ENCODE measurements around the gene USP53. TPM values are rescaled to one million over a fixed set of nuclear protein-coding genes. Genes with fewer than 3 reads are reported as not detected.
"Not testable (repeated sequence)": the region's sequence is repeated elsewhere in the genome, so short reads cannot be mapped to it uniquely, and the experiment has no call there.

USP53 gene
- total RNA-seq, 1 donor from 2014 or later = 32.8 TPM

- intact Hi-C loops (cut with DNase I) = no loop called here
- DNase-seq (ENCODE audit: missing footprints) = peak; percentile 99
- peak; percentile 98 for ATAC-seq
Measured at GRCh38 chr4:119300101-119300978, 87.8 kb downstream of the USP53 start.

GRCh38 chr4:119302073-119302832, 89.7 kb downstream of the USP53 start:
- DNase-seq (ENCODE audit: missing footprints) (no peak), ATAC-seq (no peak)
- intact Hi-C loops (cut with DNase I) = no loop called here

GRCh38 chr4:119303587-119304305, 91.2 kb downstream of the USP53 start:
- intact Hi-C loops (cut with DNase I) = no loop called here
- DNase-seq (ENCODE audit: missing footprints) (no peak), ATAC-seq (no peak)

DNA sequence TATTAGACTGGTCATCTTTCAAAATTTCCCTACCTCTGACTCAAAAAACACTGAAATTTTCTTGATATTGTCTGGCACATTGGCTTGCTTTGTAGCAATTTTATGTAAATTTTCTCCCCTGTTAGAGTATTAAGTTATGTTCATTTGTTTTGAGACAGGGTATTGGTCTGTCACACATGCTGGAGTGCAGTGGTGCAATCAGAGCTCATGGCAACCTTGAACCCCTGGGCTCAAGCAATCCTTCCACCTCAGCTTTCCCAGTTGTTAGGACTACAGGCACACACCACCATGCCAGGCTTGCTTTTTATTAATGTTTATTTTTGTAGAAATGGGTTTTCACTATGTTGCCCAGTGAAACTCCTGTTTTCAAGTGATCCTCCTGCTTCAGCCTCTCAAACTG, 91.9 kb downstream of the USP53 start:
- intact Hi-C loops (cut with DNase I) = no loop called here
- ATAC-seq (no peak), DNase-seq (ENCODE audit: missing footprints) (no peak)

- DNase-seq (ENCODE audit: missing footprints) (no peak), ATAC-seq (no peak)
- intact Hi-C loops (cut with DNase I) = no loop called here
Measured at GRCh38 chr4:119307606-119308005, 95.1 kb downstream of the USP53 start.

DNA sequence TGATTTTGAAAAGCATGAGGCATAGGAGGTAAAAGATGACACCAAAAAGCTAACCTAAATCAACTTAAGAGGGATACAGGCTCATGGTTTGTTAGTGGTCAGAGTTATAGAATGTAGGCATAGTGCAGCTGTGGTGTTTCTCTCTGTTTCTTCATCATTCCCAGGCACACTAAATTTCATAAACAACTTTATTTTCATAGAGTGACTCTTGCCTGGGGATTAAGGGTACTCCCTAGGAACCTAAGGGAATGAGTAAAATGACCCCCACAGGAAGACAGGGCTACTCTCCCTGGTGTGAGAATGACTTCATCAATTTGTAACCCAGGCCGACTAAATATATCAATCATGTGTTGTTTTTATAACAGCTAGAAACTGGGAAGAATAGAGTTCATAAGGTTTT, 98.3 kb downstream of the USP53 start:
- DNase-seq (ENCODE audit: missing footprints) (no peak), ATAC-seq (no peak)
- intact Hi-C loops (cut with DNase I) = loop anchor here (10.0 kb wide), 1 partner anchor 314 kb away; the partner anchor contains the start of gene PDE5A

DNA sequence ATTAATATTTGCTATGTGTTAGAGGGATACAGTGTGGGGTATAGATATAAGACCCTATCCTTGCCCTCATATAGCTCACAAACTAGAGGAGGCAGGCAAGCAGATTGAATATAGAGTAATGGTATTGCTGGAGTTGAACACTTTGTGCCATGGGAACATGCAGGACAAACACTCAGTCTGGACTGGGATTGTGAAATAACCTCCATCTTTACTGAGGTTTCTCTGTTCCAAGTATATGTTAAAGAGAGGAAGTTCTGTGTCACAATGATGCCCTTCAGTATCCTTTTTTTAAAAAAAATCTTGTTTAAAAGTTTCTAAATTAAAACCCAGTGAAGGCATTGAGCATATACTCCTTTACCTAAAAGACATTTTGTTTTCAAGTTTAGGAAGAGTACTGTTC, 100.7 kb downstream of the USP53 start:
- intact Hi-C loops (cut with DNase I) = loop anchor here (10.0 kb wide), 1 partner anchor 312 kb away; the partner anchor contains the start of gene PDE5A
- DNase-seq (ENCODE audit: missing footprints) = no peak
- ATAC-seq = no peak

- no peak for DNase-seq (ENCODE audit: missing footprints)
- intact Hi-C loops (cut with DNase I) = loop anchor here (1.0 to 10.0 kb wide), 3 partner anchors 177 to 736 kb away; partner anchors contain the start of gene PDE5A
- peak; percentile 69 for ATAC-seq
Measured at GRCh38 chr4:119314356-119314755, 101.8 kb downstream of the USP53 start.

GRCh38 chr4:119315036-119315435, 102.5 kb downstream of the USP53 start:
- intact Hi-C loops (cut with DNase I) = loop anchor here (2.0 to 10.0 kb wide), 2 partner anchors 310 to 736 kb away; partner anchors contain the start of gene PDE5A
- DNase-seq (ENCODE audit: missing footprints) = no peak
- ATAC-seq = no peak

GRCh38 chr4:119317990-119318389, 105.5 kb downstream of the USP53 start:
- ATAC-seq (no peak), DNase-seq (ENCODE audit: missing footprints) (no peak)
- intact Hi-C loops (cut with DNase I) = loop anchor here (10.0 kb wide), 1 partner anchor 307 kb away; the partner anchor contains the start of gene PDE5A

DNA sequence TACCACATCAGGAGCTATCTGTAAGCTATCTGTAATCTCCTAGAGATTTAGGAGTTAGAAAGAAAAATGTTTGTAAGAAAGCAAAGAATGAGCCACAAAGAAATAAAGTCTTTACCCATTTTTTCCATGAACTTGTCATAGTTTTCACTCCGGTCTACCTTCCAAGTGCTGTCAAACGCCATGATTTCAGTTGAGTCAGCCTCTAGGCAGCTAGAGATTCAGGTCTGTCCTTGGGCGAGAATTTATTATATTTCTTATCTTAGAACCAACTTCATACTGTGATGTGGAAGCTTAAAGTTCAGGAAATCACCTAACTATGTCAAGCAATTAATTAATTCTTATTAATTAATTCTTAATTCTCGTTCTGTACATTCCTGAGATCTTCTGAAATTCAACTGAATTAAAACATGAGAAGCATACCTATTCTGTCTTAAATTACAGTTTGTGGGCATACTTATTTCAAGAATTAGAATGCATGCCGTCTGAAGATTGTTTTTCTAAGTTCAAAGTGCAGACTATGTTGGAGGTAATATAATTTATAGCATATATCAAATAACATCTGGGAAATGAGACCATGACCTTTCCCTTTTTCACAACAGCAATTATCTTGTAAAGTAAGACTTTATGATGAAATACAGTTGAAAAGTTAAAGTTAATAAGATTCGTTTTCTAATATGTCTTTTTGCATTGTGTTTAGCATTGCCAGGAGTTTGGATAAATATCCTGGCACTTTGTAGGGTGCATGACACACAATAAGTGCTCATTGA, 109.6 kb downstream of the USP53 start, which contains the start of gene FABP2:
FABP2 (minus strand) TSS at position 218 of the 767 bp plus-strand sequence; CDS start at position 182, 36 bp downstream.
- no peak for ATAC-seq
- no peak for DNase-seq (ENCODE audit: missing footprints)
- intact Hi-C loops (cut with DNase I) = no loop called here

DNA sequence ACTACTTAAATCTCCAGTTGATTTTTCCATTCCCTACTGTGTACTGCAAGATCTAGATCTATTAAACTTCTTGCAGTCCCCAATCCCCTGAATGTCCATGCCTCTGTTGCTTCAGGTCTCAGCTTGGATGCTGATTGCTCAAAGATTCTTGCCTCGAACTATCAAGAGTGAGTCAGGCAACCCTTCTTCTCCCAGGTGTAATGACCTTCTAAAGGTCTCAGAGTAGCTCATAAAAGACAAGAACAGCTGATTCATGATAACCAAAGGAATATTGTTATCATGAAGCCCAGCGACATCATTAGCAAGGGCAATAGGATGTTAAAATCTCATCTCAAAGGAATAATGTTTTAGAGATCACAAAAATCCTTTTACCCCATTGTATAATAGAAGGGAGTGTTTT, 116.2 kb downstream of the USP53 start:
- intact Hi-C loops (cut with DNase I) = no loop called here
- no peak for ATAC-seq

GRCh38 chr4:119329835-119330620, 117.5 kb downstream of the USP53 start:
- DNase-seq (ENCODE audit: missing footprints) (no peak), ATAC-seq (peak; percentile 56)
- intact Hi-C loops (cut with DNase I) = no loop called here

More for the DNA sequence above, 116.2 kb downstream of the USP53 start:
- DNase-seq (ENCODE audit: missing footprints) = no peak

DNA sequence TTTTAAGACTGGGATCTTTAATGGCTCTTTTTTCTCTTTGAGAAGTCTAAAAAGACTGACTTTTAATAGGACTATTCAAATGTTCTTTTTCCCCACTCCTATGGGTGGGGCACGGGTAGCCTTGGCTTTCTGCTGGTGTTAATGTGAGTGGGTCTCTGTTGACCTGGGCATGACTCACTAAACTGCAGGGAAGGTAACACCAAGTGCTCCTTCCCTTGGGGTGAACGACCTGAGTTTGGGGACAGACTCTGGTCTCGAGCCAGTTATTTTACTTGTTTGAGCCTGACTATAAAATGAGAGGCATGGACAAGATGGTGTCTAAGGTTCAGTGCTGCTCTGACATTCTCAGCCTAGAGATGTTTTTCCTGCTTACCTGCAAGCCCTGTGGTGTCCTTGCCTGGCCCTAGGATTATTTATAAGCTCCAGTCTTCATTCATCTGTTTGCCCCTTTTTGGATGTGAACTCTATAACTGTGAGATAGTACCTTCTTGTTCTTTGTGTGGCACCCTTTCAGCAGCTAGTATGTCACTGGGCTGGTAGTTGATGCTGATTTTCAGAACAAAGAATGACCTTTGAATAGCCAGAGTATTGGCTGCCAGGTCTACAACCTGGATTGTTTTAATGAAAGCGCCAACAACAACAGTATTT, 123.9 kb downstream of the USP53 start:
- DNase-seq (ENCODE audit: missing footprints); intact Hi-C loops (cut with DNase I): not testable (repeated sequence)
- peak; percentile 13 for ATAC-seq

DNA sequence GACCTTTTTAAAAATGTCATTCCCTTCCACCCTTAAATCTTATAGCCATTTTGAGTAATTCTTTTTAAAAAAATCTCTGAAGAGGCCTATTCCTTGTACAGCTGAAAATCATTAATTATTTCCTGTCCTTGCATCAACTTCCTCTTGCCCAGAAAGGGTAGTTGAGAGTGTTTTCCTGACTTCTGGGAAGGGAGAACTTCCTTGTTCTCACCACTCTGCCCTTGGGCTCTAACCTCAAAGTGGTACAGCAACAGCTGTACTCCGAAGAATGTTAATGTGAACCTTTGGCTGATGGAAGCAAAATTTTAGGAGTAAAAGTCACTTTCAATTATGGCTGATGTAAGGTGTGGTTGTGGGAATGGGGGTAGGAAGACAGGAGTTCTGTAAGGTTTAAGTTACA, 124.5 kb downstream of the USP53 start:
- no peak for DNase-seq (ENCODE audit: missing footprints)
- ATAC-seq = peak; percentile 78
- intact Hi-C loops (cut with DNase I) = no loop called here

DNA sequence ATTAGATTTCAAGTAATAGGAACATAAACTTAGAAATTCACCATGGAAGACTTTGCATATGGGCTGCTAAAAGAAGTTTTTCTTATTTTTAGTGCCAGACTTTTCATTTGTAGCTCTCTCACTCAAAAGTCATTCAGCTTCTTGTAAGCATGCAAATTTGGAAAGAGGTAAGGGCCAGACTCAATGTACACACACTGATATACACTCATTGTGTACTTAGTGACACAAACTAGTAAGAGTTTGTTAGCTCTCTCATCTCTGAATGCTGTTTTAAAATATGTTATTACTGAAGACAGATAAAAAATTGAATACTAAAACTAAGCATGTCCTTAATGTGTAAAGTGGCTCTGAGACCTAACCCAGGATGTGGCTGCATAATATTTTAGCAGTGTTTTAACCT, 127.4 kb downstream of the USP53 start:
- ATAC-seq; DNase-seq (ENCODE audit: missing footprints); intact Hi-C loops (cut with DNase I): not testable (repeated sequence)

DNA sequence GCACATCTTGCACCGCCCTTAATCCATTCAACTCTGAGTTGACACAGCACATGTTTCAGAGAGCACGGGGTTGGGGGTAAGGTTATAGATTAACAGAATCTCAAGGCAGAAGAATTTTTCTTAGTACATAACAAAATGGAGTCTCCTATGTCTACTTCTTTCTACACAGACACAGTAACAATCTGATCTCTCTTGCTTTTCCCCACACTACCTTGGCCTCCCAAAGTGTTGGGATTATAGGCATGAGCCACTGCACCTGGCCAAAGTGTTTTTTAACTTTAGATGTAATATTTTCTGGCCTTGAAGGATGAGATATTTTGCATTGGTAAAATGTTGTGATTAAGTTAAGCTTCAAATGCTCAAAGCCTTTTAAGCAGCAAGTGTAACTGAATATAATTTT, 130.8 kb downstream of the USP53 start:
- intact Hi-C loops (cut with DNase I); DNase-seq (ENCODE audit: missing footprints); ATAC-seq: not testable (repeated sequence)
